Adrenal gland (tissue), 12 donors: ENCODE results near the gene DAG1. TPM values are rescaled to one million over a fixed set of nuclear protein-coding genes. Genes with fewer than 3 reads are reported as not detected.

Experiments
- DNase-seq, 7 donors: peaks; one replicate each; pipeline ENCODE4 v3.0.0-alpha.2; 2019 to 2020
- H3K27ac ChIP-seq, 5 donors: fragments of 200-600 bp; sonication (generic) in 4 of 5; 1 replicate in 3 of 5; 2 replicates in 2 of 5; pipeline versions ENCODE4 v1.5.1 to v1.8.0; 2016 to 2020; ENCODE audit warnings: mild to moderate bottlenecking in 1 of 5
- H3K27me3 ChIP-seq: fragments of 200-600 bp; 2 replicates; pipeline ENCODE4 v1.8.0; 2021
- H3K36me3 ChIP-seq, 2 donors: fragments of 200-600 bp; replicated peaks in 1 of 2; 1 replicate in 1 of 2; 2 replicates in 1 of 2; pipeline versions ENCODE4 v1.5.1 to v1.8.0; 2018 to 2022
- H3K4me1 ChIP-seq, 2 donors: fragments of 200-600 bp; replicated peaks in 1 of 2; 1 replicate in 1 of 2; 2 replicates in 1 of 2; pipeline versions ENCODE4 v1.5.1 to v1.8.0; 2018 to 2021
- H3K4me3 ChIP-seq, 4 donors: fragments of 200-600 bp; sonication (generic) in 3 of 4; one replicate each; pipeline ENCODE4 v1.5.1; 2016 to 2018
- H3K9me3 ChIP-seq, 3 donors: fragments of 200-600 bp; sonication (generic) in 1 of 3; replicated peaks in 1 of 3; 1 replicate in 2 of 3; 2 replicates in 1 of 3; pipeline versions ENCODE4 v1.5.1 to v1.8.0; 2016 to 2021
- POLR2A ChIP-seq, 2 donors: fragments of 450-650 bp; IDR thresholded peaks; one replicate each; pipeline ENCODE4 v1.6.1; 2017; ENCODE audit warnings: antibody characterized with exemption in 2 of 2, mild to moderate bottlenecking in 2 of 2, moderate library complexity in 1 of 2
- WGBS, 4 donors: extraction: QIAGEN DNeasy Blood & Tissue Kit in 2 of 4; methylation state at CpG; one replicate each; pipeline versions ENCODE4 v1.1.5 to v1.1.7; 2013 to 2017; 5-methylcytosine and 5-hydroxymethylcytosine counted together
- intact Hi-C, 2 donors: fragments of 100-400 bp; cut with DNase I; formaldehyde crosslinking; loops; one replicate each; pipeline versions ENCODE4 v1.14.1 to v1.15.0; 2022 to 2023
- polyA plus RNA-seq, 3 donors: library from polyadenylated mRNA; stranded (reverse); fragments of 200-250 nt in 2 of 3; fragments of 350-450 nt in 1 of 3; fragmentation: Illumina TruSeq in 1 of 3; extraction: RNeasy Lipid Tissue Mini Kit (QIAGEN cat#74804) in 1 of 3; gene quantifications; one replicate each; pipeline ENCODE4 v1.2.3, GENCODE V29; 2013 to 2014
- total RNA-seq, 9 donors: library from RNA; depleted of rRNA in 4 of 9; stranded (reverse); fragments of >200 nt in 4 of 9; fragments of 120-200 nt in 1 of 9; fragmentation: NEBNext Ultra II Directional in 1 of 9; extraction: Animal tissue kit (Norgen Biotek cat#: 25700) in 1 of 9; gene quantifications; one replicate each; pipeline versions ENCODE4 v1.1.0 to v1.2.4, GENCODE V29; 2013 to 2023
- TF ChIP-seq, protein P1 (sequence below), 6 experiments: fragments of 450-650 bp in 4 of 6; fragments of 200-600 bp in 2 of 6; sonication (generic) in 1 of 6; IDR thresholded peaks; 1 replicate in 5 of 6; 2 replicates in 1 of 6; pipeline versions ENCODE4 v1.5.1 to v1.8.0; 2016 to 2021; ENCODE audit warnings: antibody characterized with exemption in 6 of 6, mild to moderate bottlenecking in 2 of 6, moderate library complexity in 1 of 6
- donor health status: healthy with polysubstance abuse.
- donor health status: Bipolar disorder and iron deficiency.
- donor health status: DM: yes; HTN: yes; CAD: no.
- donor health status: DM: no; HTN: no; CAD: no.
- donor health status: DM: no; HTN: no; CAD: no.
- donor health status: DM: yes; HTN: yes; CAD: no.

The DAG1 gene
- total and polyA plus RNA-seq, 12 donors: 9.1 to 173 (median 73.7) TPM

DNA sequence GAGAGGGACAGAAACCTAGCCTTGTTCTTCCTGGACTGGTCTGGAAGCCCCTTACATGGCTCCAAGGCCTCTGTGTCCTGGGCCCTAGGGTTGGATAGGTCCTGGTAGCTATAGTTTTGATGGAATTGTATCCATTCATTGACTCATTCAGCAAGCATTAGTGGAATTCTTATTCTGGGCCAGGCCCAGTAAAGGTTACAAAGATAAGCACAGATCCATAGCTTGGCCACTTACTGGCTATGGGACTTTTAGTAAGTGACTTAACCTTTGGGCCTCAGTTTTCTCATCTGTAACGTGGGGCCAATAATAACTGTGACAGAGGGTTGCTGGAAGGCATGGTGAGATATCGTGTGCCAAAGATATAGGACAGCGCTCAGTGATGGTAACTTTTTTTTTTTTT, 13.6 kb upstream of the DAG1 start:
- no peak overlapping the region for H3K4me3 ChIP-seq
- H3K4me1 ChIP-seq: peaks cover 2 to 4% of the 10 kb centered on the region in 2 donors
- TF ChIP-seq, protein P1, sequence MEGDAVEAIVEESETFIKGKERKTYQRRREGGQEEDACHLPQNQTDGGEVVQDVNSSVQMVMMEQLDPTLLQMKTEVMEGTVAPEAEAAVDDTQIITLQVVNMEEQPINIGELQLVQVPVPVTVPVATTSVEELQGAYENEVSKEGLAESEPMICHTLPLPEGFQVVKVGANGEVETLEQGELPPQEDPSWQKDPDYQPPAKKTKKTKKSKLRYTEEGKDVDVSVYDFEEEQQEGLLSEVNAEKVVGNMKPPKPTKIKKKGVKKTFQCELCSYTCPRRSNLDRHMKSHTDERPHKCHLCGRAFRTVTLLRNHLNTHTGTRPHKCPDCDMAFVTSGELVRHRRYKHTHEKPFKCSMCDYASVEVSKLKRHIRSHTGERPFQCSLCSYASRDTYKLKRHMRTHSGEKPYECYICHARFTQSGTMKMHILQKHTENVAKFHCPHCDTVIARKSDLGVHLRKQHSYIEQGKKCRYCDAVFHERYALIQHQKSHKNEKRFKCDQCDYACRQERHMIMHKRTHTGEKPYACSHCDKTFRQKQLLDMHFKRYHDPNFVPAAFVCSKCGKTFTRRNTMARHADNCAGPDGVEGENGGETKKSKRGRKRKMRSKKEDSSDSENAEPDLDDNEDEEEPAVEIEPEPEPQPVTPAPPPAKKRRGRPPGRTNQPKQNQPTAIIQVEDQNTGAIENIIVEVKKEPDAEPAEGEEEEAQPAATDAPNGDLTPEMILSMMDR (IDR thresholded peaks at IDR 0.05): no peak
- no peak for TF ChIP-seq POLR2A (IDR thresholded peaks at IDR 0.05)
- intact Hi-C loops: loop anchor here in 1 of 2 donors (10.0 kb wide), 1 partner anchor 122 kb away; no protein-coding TSS in a partner anchor
- 73 to 88% (median 84%) methylated on average over 2 to 3 of the region's 3 CpGs for WGBS, 4 donors
- no peaks in the 10 kb centered on the region for H3K36me3 ChIP-seq
- H3K27me3 ChIP-seq: no peaks in the 10 kb centered on the region
- no peak for DNase-seq
- H3K9me3 ChIP-seq: no peaks in the 10 kb centered on the region
- H3K27ac ChIP-seq: no peak overlapping the region

DNA sequence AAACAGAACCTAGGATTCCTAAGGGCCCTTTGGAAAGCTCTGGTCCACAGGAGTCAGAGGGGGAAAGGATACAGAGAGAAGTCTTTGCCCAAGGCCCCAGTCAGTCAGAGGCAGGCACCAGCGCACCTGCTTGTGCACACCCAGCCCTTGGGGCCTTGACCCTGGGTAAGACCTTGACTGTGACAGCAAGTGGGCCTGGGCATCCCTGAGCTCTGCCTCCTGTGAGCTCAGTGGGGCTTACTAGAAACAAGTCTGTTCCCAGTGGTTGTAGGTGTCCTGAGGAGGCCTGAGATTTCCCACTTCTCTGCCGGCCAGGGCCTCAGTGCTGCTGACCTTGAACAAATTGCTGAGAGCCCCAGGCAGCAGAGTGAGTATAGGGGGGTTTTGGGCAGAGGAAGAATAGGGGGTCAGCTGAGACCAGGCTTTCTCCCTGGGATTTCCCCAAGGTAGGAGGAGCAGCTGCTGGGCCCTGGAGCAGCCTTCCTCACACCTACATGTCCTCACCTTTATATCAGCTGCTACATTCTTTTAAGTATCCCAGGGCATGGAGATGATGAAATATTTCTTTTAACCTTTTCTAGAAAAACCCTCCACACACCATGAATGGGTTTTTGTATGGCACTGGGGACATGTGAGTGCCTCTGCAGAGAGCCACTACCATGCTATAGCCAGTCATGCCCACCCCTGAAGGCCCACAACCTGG, 9.7 kb upstream of the DAG1 start:
- Histone ChIP-seq H3K9me3 (no peaks in the 10 kb centered on the region), H3K4me1 (peaks cover 7 to 13% of the 10 kb centered on the region in 2 donors), H3K36me3 (no peaks in the 10 kb centered on the region), H3K27me3 (no peaks in the 10 kb centered on the region), H3K27ac (no peak overlapping the region), H3K4me3 (no peak overlapping the region)
- peak in 2 of 7 donors; percentile 16 to 37 for DNase-seq
- intact Hi-C loops: no loop called here
- 17 to 60% (median 52%) methylated on average over 1 to 2 of the region's 2 CpGs for WGBS, 4 donors
- TF ChIP-seq POLR2A (IDR thresholded peaks at IDR 0.05): no peak
- TF ChIP-seq, protein P1 (IDR thresholded peaks at IDR 0.05): no peak

DNA sequence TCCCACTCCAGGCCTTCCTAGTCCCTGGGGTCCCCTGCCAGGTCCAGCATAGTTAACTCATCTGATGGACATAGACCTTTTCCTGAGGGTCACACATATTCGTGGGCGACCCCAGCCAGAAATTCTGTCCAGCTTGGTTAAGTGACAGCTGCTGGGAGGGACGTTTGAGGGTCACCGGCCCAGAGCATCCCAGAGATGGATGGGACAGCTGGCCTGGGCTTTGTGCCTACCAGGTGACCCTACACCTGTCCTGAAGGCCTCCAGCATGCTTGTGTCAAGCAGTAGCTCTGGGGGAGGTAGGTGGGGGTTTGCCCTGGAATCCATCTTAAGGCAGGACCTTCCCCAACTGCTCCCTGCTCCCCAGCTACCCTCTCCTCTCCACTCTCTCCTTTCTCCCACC, 9.1 kb upstream of the DAG1 start:
- intact Hi-C loops: no loop called here
- Histone ChIP-seq H3K36me3 (no peaks in the 10 kb centered on the region), H3K27ac (peak overlapping the region in 1 of 5 donors; percentile 61), H3K27me3 (no peaks in the 10 kb centered on the region), H3K9me3 (no peaks in the 10 kb centered on the region), H3K4me3 (no peak overlapping the region), H3K4me1 (peaks cover 13 to 19% of the 10 kb centered on the region in 2 donors)
- TF ChIP-seq, protein P1 (IDR thresholded peaks at IDR 0.05): no peak
- TF ChIP-seq POLR2A (IDR thresholded peaks at IDR 0.05): no peak
- 80 to 100% (median 90%) methylated on average over 3 to 4 of the region's 4 CpGs for WGBS, 4 donors
- DNase-seq: no peak

DNA sequence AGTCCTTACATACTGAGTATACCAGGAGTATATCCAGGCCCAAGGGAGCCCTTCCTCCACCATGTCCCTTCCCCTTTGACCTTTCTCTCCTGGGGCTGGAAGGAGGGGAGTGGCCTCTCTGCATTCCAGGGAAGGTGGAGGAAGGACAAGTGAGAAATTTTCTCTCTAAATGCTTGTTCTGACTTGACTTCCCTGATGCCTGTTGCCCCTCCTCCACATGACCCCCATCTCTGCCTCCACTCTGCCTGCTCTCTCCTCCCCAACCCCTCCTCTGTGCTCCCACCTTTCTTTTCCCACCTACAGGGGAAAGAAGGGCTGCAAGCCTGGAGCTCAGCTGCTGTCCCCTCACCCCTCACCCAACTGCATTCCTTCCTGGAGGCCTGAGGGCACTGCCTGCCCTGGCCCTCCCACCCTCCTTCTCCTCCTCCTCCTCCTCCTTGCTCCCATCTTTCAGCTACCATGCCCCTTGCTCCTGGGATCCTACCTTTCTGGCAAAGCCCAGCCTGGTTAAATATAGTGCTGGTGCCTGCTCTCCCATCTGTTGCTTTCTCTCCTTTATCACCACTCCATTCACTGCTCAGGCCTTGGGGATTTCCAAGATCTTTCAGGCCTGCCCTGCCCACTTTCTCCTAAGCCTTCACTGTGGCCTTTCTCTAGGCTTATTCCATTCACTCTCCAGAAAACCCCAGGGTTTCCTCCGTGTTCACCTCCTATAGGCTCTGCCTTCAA, 8.5 kb upstream of the DAG1 start:
- no peak overlapping the region for H3K4me3 ChIP-seq
- peak in 2 of 7 donors; percentile 9 to 38 for DNase-seq
- no peaks in the 10 kb centered on the region for H3K9me3 ChIP-seq
- intact Hi-C loops: no loop called here
- H3K4me1 ChIP-seq: peaks cover 14 to 23% of the 10 kb centered on the region in 2 donors
- TF ChIP-seq POLR2A (IDR thresholded peaks at IDR 0.05): no peak
- TF ChIP-seq, protein P1 (IDR thresholded peaks at IDR 0.05): no peak
- H3K27ac ChIP-seq: peak overlapping the region in 3 of 5 donors; percentile 30 to 61 (median 32)
- WGBS, 4 donors: 41 to 50% (median 47%) methylated on average over 1 of the region's 1 CpG
- H3K27me3 ChIP-seq: no peaks in the 10 kb centered on the region
- H3K36me3 ChIP-seq: no peaks in the 10 kb centered on the region
